ENCODE results near the gene PPM1G. TPM values are rescaled to one million over a fixed set of nuclear protein-coding genes. Genes with fewer than 3 reads are reported as not detected.

The PPM1G gene
- total and polyA plus RNA-seq, 3 experiments from 2014 or later, result 104 to 191 (median 189) TPM

DNA sequence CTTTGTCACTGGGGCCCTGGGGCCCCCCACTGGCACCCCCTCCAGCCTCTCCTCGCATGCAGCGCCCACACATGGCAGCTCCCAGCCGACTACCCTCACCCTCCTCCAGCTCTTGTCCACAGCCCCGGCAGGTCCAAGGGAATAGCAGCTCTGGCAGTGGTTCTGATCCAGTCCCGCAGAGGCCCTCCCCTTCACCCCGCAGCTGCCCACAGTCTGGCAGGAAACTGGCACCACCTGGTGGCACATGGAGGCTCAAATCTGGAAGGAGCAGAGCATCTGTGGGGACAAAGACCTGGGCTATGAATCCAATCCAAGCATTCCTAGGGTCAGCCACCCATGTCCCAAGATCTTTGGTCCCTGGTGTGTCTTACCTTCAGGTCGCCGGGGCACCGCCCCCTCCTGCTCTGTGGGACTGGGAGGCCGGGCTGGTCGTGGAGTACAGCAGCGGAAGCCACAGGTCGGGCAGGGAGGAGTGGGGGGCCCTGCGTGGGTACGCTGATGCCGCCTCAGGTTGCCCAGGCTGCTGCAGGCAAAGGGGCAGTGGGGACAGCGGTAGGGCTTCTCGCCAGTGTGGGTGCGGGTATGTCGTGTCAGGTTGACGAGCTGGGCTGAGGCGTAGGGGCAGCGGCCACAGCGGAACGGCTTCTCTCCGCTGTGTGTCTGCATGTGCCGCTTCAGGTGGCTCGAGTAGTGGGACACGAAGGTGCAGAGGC, 31.1 kb downstream of the PPM1G start:
- Histone ChIP-seq H3K27ac (ENCODE audit: low read depth, low read length) (no peak overlapping the region), H3K36me3 (ENCODE audit: insufficient read depth, low read length) (peaks cover 40% of the 10 kb centered on the region), H3K4me1 (ENCODE audit: insufficient read depth, low read length) (peaks cover 20% of the 10 kb centered on the region), H3K27me3 (ENCODE audit: insufficient read depth, low read length, poor library complexity, severe bottlenecking) (no peaks in the 10 kb centered on the region), H3K4me3 (ENCODE audit: low read length) (no peak overlapping the region), H3K9me3 (ENCODE audit: low read length) (no peaks in the 10 kb centered on the region)
- CTCF ChIA-PET, result interaction anchor here (1.5 to 4.0 kb wide), 2 partner anchors 8 to 14 kb away, joined by 3 to 21 read pairs; partner anchors contain the start of genes EIF2B4 and SNX17
- POLR2A ChIA-PET, result interaction anchor here (1.4 kb wide), 2 partner anchors 8 to 31 kb away, joined by 4 read pairs; partner anchors contain the start of genes EIF2B4 and PPM1G
- Mint-ChIP-seq H3K9me3 (no peaks in the 10 kb centered on the region), H3K36me3 (peaks cover 0 to 88% (median 14%) of the 10 kb centered on the region in 3 donors), H3K4me3 (peak overlapping the region in 2 of 7 donors; percentile 6 to 80), H3K27ac (peak overlapping the region in 3 of 8 donors; percentile 42 to 77 (median 72)), H3K27me3 (no peaks in the 10 kb centered on the region), H3K4me1 (peaks cover 29 to 37% (median 32%) of the 10 kb centered on the region in 3 donors)
- DNase-seq, result no peak

DNA sequence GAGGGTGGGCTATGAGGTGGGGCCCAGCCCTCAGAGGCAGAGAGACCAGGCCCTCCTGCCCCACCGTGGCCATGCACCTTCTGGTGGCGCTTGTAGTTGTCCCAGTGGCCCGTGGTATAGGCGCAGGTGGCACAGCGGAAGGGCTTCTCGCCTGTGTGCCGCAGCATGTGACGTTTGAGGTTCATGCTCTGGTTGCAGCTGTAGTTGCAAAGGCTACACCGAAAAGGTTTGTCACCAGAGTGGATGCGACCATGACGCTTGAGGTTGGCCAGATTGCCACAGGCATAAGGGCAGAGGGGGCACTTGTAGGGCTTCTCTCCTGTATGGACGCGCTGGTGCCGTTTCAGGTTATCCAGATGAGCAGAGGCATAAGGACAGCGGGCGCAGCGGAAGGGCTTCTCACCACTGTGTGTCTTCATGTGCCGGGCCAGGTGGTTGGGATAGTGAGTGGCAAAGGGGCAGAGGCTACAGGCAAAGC, 31.7 kb downstream of the PPM1G start:
- POLR2A ChIA-PET, result no interaction called here

GRCh38 chr2:27376866-27377617, 32.3 kb downstream of the PPM1G start:
- H3K9me3 ChIP-seq (ENCODE audit: low read length), result no peaks in the 10 kb centered on the region
- no peak for DNase-seq
- no peak overlapping the region for H3K4me3 ChIP-seq (ENCODE audit: low read length)
- no peaks in the 10 kb centered on the region for H3K9me3 Mint-ChIP-seq
- no peaks in the 10 kb centered on the region for H3K27me3 ChIP-seq (ENCODE audit: insufficient read depth, low read length, poor library complexity, severe bottlenecking)
- peaks cover 45% of the 10 kb centered on the region for H3K36me3 ChIP-seq (ENCODE audit: insufficient read depth, low read length)
- ChIA-PET POLR2A (no interaction called here), CTCF (no interaction called here)
- peaks cover 31% of the 10 kb centered on the region for H3K4me1 ChIP-seq (ENCODE audit: insufficient read depth, low read length)
- H3K4me1 Mint-ChIP-seq, result peaks cover 37 to 48% (median 44%) of the 10 kb centered on the region in 3 donors
- peak overlapping the region in 2 of 7 donors; percentile 61 to 68 for H3K4me3 Mint-ChIP-seq
- H3K27me3 Mint-ChIP-seq, result peaks cover 0 to 2% of the 10 kb centered on the region in 2 donors
- H3K27ac Mint-ChIP-seq, result peak overlapping the region in 2 of 8 donors; percentile 47 to 72
- H3K27ac ChIP-seq (ENCODE audit: low read depth, low read length), result no peak overlapping the region
- peaks cover 6 to 89% (median 17%) of the 10 kb centered on the region in 3 donors for H3K36me3 Mint-ChIP-seq

More for the DNA sequence above, 31.7 kb downstream of the PPM1G start:
- no peak for DNase-seq
- Histone ChIP-seq H3K4me3 (ENCODE audit: low read length) (no peak overlapping the region), H3K27me3 (ENCODE audit: insufficient read depth, low read length, poor library complexity, severe bottlenecking) (no peaks in the 10 kb centered on the region), H3K27ac (ENCODE audit: low read depth, low read length) (no peak overlapping the region), H3K9me3 (ENCODE audit: low read length) (no peaks in the 10 kb centered on the region), H3K4me1 (ENCODE audit: insufficient read depth, low read length) (peaks cover 25% of the 10 kb centered on the region), H3K36me3 (ENCODE audit: insufficient read depth, low read length) (peaks cover 44% of the 10 kb centered on the region)
- Mint-ChIP-seq H3K9me3 (no peaks in the 10 kb centered on the region), H3K27ac (peak overlapping the region in 5 of 8 donors; percentile 5 to 90 (median 72)), H3K4me3 (peak overlapping the region in 4 of 7 donors; percentile 26 to 80 (median 32)), H3K4me1 (peaks cover 32 to 42% (median 38%) of the 10 kb centered on the region in 3 donors), H3K36me3 (peaks cover 3 to 90% (median 16%) of the 10 kb centered on the region in 3 donors), H3K27me3 (peaks cover 0 to 2% of the 10 kb centered on the region in 2 donors)
- CTCF ChIA-PET, result no interaction called here

GRCh38 chr2:27376151-27376865, 33.1 kb downstream of the PPM1G start:
- H3K27ac Mint-ChIP-seq, result peak overlapping the region in 2 of 8 donors; percentile 65 to 72

GRCh38 chr2:27375513-27376099, 33.8 kb downstream of the PPM1G start:
- no peak for DNase-seq
- Mint-ChIP-seq H3K27me3 (peaks cover 0 to 2% of the 10 kb centered on the region in 2 donors), H3K4me3 (peak overlapping the region in 1 of 7 donors; percentile 32), H3K27ac (no peak overlapping the region), H3K4me1 (peaks cover 36 to 45% (median 41%) of the 10 kb centered on the region in 3 donors), H3K36me3 (peaks cover 6 to 83% (median 17%) of the 10 kb centered on the region in 3 donors), H3K9me3 (no peaks in the 10 kb centered on the region)
- Histone ChIP-seq H3K4me1 (ENCODE audit: insufficient read depth, low read length) (peaks cover 33% of the 10 kb centered on the region), H3K4me3 (ENCODE audit: low read length) (no peak overlapping the region), H3K9me3 (ENCODE audit: low read length) (no peaks in the 10 kb centered on the region), H3K36me3 (ENCODE audit: insufficient read depth, low read length) (peaks cover 45% of the 10 kb centered on the region), H3K27me3 (ENCODE audit: insufficient read depth, low read length, poor library complexity, severe bottlenecking) (no peaks in the 10 kb centered on the region), H3K27ac (ENCODE audit: low read depth, low read length) (no peak overlapping the region)
- ChIA-PET POLR2A (interaction anchor here (0.6 kb wide), 1 partner anchor 8 kb away, joined by 3 read pairs; no protein-coding TSS in a partner anchor), CTCF (no interaction called here)

More at GRCh38 chr2:27376151-27376865, 33.1 kb downstream of the PPM1G start:
- peaks cover 0 to 2% of the 10 kb centered on the region in 2 donors for H3K27me3 Mint-ChIP-seq
- peaks cover 6 to 86% (median 17%) of the 10 kb centered on the region in 3 donors for H3K36me3 Mint-ChIP-seq
- Histone ChIP-seq H3K27me3 (ENCODE audit: insufficient read depth, low read length, poor library complexity, severe bottlenecking) (no peaks in the 10 kb centered on the region), H3K27ac (ENCODE audit: low read depth, low read length) (no peak overlapping the region), H3K9me3 (ENCODE audit: low read length) (no peaks in the 10 kb centered on the region), H3K4me3 (ENCODE audit: low read length) (no peak overlapping the region), H3K36me3 (ENCODE audit: insufficient read depth, low read length) (peaks cover 45% of the 10 kb centered on the region), H3K4me1 (ENCODE audit: insufficient read depth, low read length) (peaks cover 37% of the 10 kb centered on the region)
- ChIA-PET POLR2A (interaction anchor here (0.6 kb wide), 1 partner anchor 8 kb away, joined by 3 read pairs; no protein-coding TSS in a partner anchor), CTCF (no interaction called here)
- no peak for DNase-seq
- H3K4me1 Mint-ChIP-seq, result peaks cover 37 to 50% (median 45%) of the 10 kb centered on the region in 3 donors
- H3K4me3 Mint-ChIP-seq, result peak overlapping the region in 2 of 7 donors; percentile 20 to 68
- H3K9me3 Mint-ChIP-seq, result no peaks in the 10 kb centered on the region

- peaks cover 36 to 45% (median 37%) of the 10 kb centered on the region in 3 donors for H3K4me1 Mint-ChIP-seq
- H3K4me1 ChIP-seq (ENCODE audit: insufficient read depth, low read length), result peaks cover 31% of the 10 kb centered on the region
- H3K9me3 ChIP-seq (ENCODE audit: low read length), result no peaks in the 10 kb centered on the region
- DNase-seq, result no peak
- H3K27ac Mint-ChIP-seq, result peak overlapping the region in 4 of 8 donors; percentile 29 to 84 (median 70)
- no peak overlapping the region for H3K27ac ChIP-seq (ENCODE audit: low read depth, low read length)
- no peak overlapping the region for H3K4me3 Mint-ChIP-seq
- POLR2A ChIA-PET, result no interaction called here
- CTCF ChIA-PET, result interaction anchor here (1.4 kb wide), 1 partner anchor 20 kb away, joined by 3 read pairs; no protein-coding TSS in a partner anchor
- no peak overlapping the region for H3K4me3 ChIP-seq (ENCODE audit: low read length)
- peaks cover 0 to 2% of the 10 kb centered on the region in 2 donors for H3K27me3 Mint-ChIP-seq
- H3K36me3 Mint-ChIP-seq, result peaks cover 6 to 87% (median 16%) of the 10 kb centered on the region in 3 donors
- H3K9me3 Mint-ChIP-seq, result no peaks in the 10 kb centered on the region
- peaks cover 45% of the 10 kb centered on the region for H3K36me3 ChIP-seq (ENCODE audit: insufficient read depth, low read length)
- H3K27me3 ChIP-seq (ENCODE audit: insufficient read depth, low read length, poor library complexity, severe bottlenecking), result no peaks in the 10 kb centered on the region
These were observed 35.8 kb downstream of the PPM1G start for GRCh38 chr2:27373567-27373966.

GRCh38 chr2:27372937-27373336, 36.5 kb downstream of the PPM1G start:
- H3K27ac ChIP-seq (ENCODE audit: low read depth, low read length), result no peak overlapping the region
- no peaks in the 10 kb centered on the region for H3K27me3 ChIP-seq (ENCODE audit: insufficient read depth, low read length, poor library complexity, severe bottlenecking)
- H3K36me3 Mint-ChIP-seq, result peaks cover 6 to 87% (median 16%) of the 10 kb centered on the region in 3 donors
- no peaks in the 10 kb centered on the region for H3K9me3 ChIP-seq (ENCODE audit: low read length)
- H3K27ac Mint-ChIP-seq, result peak overlapping the region in 7 of 8 donors; percentile 9 to 97 (median 82)
- DNase-seq, result no peak
- H3K4me1 Mint-ChIP-seq, result peaks cover 39 to 46% (median 41%) of the 10 kb centered on the region in 3 donors
- peaks cover 0 to 2% of the 10 kb centered on the region in 2 donors for H3K27me3 Mint-ChIP-seq
- no peak overlapping the region for H3K4me3 ChIP-seq (ENCODE audit: low read length)
- H3K4me3 Mint-ChIP-seq, result peak overlapping the region in 5 of 7 donors; percentile 25 to 92 (median 47)
- peaks cover 51% of the 10 kb centered on the region for H3K36me3 ChIP-seq (ENCODE audit: insufficient read depth, low read length)
- peaks cover 35% of the 10 kb centered on the region for H3K4me1 ChIP-seq (ENCODE audit: insufficient read depth, low read length)
- H3K9me3 Mint-ChIP-seq, result no peaks in the 10 kb centered on the region
- CTCF ChIA-PET, result interaction anchor here (1.4 kb wide), 1 partner anchor 21 kb away, joined by 3 read pairs; no protein-coding TSS in a partner anchor
- POLR2A ChIA-PET, result interaction anchor here (2.3 kb wide), 1 partner anchor 7 kb away, joined by 18 read pairs; the partner anchor contains the start of gene ZNF513

Measured in CD8-positive, alpha-beta memory T cell (primary cell).